GM10248 (cell line): ENCODE results near the gene YTHDF2.
A peak's percentile ranks its signal among the peaks of the same experiment; 100 is the strongest.
"Not testable (repeated sequence)": the region's sequence is repeated elsewhere in the genome, so short reads cannot be mapped to it uniquely, and the experiment has no call there.

ENCODE experiments used
- CTCF ChIA-PET: fragments of 300-600 bp; sonication (Branson Sonifier 250); formaldehyde crosslinking; extraction: SDS; loops from one replicate; lab custom pipeline; 2021; ENCODE audit warnings: antibody characterized with exemption; lab: Yijun Ruan, JAX
- POLR2A ChIA-PET: fragments of 350-650 bp; sonication (Branson Sonifier 250); formaldehyde crosslinking; extraction: SDS; loops from one replicate; lab custom pipeline; 2020; ENCODE audit warnings: antibody characterized with exemption; lab: Yijun Ruan, JAX
- DNase-seq: peaks from one replicate; pipeline ENCODE4 v3.0.0; 2012; ENCODE audit errors: extremely low spot score
- TF ChIP-seq, protein P1 (sequence below): IDR thresholded peaks from 2 replicates; pipeline ENCODE4 v1.5.1; 2012; ENCODE audit warnings: mild to moderate bottlenecking, low read depth; ENCODE audit errors: extremely low read depth, missing control alignments, control extremely low read depth

YTHDF2 gene

GRCh38 chr1:28736450-28737306 lies at the start of gene YTHDF2:
YTHDF2 (plus strand) TSS chr1:28736940; CDS start chr1:28737121, 181 bp downstream.
- ChIA-PET CTCF (interaction anchor here (0.6 to 2.3 kb wide), 35 partner anchors 9 to 481 kb away, joined by 3 to 44 read pairs (median 4); partner anchors contain the start of genes GMEB1, RNU11 and TAF12), POLR2A (interaction anchor here (0.5 to 1.4 kb wide), 8 partner anchors 10 to 231 kb away, joined by 3 to 15 read pairs (median 4); partner anchors contain the start of genes RNU11 and TAF12)
- peak; percentile 96 for DNase-seq
- TF ChIP-seq, protein P1, sequence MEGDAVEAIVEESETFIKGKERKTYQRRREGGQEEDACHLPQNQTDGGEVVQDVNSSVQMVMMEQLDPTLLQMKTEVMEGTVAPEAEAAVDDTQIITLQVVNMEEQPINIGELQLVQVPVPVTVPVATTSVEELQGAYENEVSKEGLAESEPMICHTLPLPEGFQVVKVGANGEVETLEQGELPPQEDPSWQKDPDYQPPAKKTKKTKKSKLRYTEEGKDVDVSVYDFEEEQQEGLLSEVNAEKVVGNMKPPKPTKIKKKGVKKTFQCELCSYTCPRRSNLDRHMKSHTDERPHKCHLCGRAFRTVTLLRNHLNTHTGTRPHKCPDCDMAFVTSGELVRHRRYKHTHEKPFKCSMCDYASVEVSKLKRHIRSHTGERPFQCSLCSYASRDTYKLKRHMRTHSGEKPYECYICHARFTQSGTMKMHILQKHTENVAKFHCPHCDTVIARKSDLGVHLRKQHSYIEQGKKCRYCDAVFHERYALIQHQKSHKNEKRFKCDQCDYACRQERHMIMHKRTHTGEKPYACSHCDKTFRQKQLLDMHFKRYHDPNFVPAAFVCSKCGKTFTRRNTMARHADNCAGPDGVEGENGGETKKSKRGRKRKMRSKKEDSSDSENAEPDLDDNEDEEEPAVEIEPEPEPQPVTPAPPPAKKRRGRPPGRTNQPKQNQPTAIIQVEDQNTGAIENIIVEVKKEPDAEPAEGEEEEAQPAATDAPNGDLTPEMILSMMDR, result peak; percentile 92

DNA sequence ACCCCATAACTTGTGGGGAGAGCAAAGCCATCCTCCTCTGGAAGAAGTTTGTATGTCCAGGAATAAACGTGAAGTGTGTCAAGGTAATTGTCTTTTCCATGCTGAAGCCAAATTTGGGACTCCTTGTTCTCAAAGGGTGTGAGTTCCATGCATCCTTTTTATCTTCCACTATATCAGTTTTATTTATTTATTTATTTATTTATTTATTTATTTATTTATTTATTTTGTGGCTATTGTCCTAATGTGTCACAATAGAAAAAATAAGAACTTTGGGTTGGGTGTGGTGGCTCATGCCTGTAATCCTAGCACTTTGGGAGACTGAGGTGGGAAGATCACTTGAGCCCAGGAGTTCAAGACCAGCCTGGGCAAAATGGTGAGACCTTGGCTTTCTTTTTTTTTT lies 45.1 kb upstream of the YTHDF2 start:
- CTCF ChIA-PET, DNase-seq, POLR2A ChIA-PET: not testable (repeated sequence)

DNA sequence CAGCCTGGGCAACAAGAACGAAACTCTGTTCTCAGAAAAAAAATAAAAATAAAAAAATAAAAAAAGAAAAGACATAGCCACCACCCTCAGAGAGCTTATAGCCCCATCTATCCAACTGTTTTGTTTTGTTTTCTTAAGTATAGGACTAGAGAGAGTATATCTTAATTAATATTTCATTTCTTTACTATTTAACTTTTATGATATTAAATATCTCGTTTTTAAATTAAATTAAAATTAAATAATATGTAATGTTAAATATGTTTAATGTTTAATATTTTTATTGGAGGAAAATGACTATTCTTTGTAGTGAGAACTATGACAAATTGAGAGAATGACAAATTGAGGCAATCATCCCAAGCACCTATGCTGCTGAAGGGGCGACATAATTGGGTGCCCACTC lies 33.1 kb upstream of the YTHDF2 start:
- no peak for DNase-seq
- ChIA-PET CTCF (interaction anchor here (1.5 kb wide), 1 partner anchor 178 kb away, joined by 4 read pairs; no protein-coding TSS in a partner anchor), POLR2A (no interaction called here)
- TF ChIP-seq, protein P1, result no peak

DNA sequence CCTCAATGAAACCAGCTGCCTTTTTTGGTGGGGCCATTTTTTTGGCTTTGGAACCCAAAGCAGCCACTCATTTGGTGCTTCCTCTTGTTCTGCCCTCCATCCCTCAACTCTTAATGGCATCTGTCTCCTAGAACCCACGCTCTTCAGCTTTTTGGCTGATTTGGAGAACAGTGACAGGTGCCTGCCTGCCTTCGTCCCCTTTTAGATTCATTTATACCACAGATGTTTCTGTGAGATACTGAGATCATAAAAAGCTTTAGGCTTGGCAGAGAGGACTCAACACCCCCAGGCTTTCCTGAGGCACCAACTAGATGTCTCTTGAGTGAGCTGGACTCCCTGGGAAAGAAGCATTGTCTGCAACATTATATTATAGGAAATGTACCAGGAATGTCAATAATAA lies 20.4 kb upstream of the YTHDF2 start:
- CTCF ChIA-PET, result interaction anchor here (1.7 kb wide), 1 partner anchor 73 kb away, joined by 4 read pairs; the partner anchor contains the start of gene TAF12
- TF ChIP-seq, protein P1, result no peak
- POLR2A ChIA-PET, result interaction anchor here (0.6 kb wide), 1 partner anchor 159 kb away, joined by 5 read pairs; no protein-coding TSS in a partner anchor

DNA sequence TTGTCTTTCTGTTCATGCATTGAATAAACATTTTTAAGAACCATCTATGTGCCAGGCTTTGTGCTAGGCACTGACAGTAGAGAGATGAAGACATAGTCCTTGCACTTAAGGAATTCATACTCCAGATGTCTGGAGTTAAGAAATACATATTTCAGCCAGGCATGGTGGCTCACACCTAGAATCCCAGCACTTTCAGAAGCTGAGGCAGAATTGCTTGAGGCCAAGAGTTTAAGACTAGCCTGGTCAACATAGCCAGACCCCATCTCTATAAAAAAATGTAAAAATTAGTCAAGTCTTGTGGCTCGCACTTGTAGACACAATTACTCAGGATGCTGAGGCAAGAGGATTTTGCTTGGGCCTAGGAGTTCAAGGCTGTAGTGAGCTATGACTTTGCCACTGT lies 18.6 kb upstream of the YTHDF2 start:
- POLR2A ChIA-PET, result no interaction called here
- TF ChIP-seq, protein P1, result no peak
- CTCF ChIA-PET, result interaction anchor here (1.1 to 1.2 kb wide), 3 partner anchors 16 to 32 kb away, joined by 3 to 4 read pairs (median 3); partner anchors contain the start of gene YTHDF2
- no peak for DNase-seq

More for the DNA sequence above, 20.4 kb upstream of the YTHDF2 start:
- no peak for DNase-seq

DNA sequence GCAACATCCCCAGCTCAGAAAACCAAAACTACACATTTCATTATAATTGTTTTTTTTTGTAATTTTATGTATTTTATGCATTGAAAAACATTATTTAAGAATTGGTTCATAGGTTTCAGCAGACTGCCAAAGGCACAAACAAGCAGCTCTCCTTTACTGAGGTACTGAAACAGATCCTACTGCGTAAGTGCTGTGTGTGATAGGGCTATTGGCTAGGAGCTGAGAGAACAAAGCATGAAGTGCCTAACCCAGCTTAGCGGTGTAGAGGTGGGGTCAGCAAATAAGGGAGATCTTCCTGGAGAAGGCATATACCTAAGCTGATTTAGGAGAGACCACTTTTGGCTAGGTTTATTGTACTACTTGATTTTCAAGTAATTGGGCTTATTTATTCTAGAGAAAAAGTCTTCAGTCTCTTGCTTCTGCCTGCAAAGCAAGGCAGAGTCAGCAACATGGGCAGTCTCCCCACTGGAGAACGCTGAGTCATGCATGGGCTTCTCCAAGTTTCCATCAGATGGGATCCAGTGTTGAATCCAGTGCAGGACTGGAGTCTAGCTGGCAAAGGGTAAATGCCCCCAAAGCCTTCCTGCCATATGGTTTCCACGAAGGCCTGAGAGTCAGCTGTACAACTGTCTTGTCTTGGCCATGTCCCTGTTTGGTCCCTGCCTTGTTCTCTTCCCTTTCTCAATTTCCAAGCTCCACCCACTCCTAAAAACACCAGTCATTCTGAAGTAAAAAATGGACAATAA lies 18.0 kb upstream of the YTHDF2 start:
- CTCF ChIA-PET, result interaction anchor here (1.1 to 1.2 kb wide), 3 partner anchors 15 to 32 kb away, joined by 3 to 4 read pairs (median 3); partner anchors contain the start of gene YTHDF2
- POLR2A ChIA-PET, result interaction anchor here (0.6 kb wide), 1 partner anchor 28 kb away, joined by 11 read pairs; no protein-coding TSS in a partner anchor
- TF ChIP-seq, protein P1, result no peak
- DNase-seq, result no peak
